ENCODE measurements around the gene KMT2E.

The KMT2E gene

DNA sequence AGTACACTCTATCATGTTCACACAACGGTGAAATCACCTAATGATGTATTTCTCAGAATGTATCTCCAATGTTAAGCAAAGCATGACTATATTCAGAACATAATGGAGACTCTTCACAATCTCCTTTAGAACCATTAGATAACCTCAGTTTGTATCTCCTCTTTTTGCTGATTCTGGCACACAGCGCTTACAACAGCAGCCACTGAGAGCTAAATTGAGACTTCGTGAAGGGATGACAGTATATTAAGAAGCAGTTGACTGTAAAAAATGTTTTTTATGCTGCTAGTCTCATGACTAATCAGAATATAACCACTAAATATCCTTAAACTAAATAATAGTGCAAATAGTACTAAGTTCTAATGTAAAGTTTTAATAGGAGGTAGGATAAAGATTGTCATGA is 46.9 kb downstream of the KMT2E start:
- DNase-seq (ENCODE audit: low read depth), result no peak
- TF ChIP-seq, protein P1, sequence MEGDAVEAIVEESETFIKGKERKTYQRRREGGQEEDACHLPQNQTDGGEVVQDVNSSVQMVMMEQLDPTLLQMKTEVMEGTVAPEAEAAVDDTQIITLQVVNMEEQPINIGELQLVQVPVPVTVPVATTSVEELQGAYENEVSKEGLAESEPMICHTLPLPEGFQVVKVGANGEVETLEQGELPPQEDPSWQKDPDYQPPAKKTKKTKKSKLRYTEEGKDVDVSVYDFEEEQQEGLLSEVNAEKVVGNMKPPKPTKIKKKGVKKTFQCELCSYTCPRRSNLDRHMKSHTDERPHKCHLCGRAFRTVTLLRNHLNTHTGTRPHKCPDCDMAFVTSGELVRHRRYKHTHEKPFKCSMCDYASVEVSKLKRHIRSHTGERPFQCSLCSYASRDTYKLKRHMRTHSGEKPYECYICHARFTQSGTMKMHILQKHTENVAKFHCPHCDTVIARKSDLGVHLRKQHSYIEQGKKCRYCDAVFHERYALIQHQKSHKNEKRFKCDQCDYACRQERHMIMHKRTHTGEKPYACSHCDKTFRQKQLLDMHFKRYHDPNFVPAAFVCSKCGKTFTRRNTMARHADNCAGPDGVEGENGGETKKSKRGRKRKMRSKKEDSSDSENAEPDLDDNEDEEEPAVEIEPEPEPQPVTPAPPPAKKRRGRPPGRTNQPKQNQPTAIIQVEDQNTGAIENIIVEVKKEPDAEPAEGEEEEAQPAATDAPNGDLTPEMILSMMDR (conservative IDR thresholded peaks at IDR 0.05; ENCODE audit: low read depth, low read length), result no peak
- H3K4me3 ChIP-seq (ENCODE audit: low read length), result no peak overlapping the region

DNA sequence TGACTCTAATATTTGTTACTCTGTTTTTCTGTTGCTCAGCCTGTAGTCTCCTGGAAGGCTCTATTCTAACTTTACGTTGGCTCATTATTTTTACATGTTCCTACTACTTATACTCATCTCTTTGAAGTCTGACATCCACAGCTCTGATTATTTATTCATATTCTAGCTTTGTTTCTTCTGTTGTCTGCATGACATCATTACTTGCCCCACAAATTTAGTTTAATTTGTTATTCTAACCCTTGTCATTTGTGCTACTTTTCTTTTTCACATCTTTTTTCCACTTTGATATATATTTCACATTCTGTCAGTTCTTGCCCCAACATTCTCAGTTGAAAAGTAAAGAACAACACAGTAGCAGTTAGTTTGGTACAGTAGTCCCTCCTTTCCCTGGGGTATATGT is 51.1 kb downstream of the KMT2E start:
- TF ChIP-seq, protein P1 (conservative IDR thresholded peaks at IDR 0.05; ENCODE audit: low read depth, low read length), result no peak
- no peak for DNase-seq (ENCODE audit: low read depth)
- no peak overlapping the region for H3K4me3 ChIP-seq (ENCODE audit: low read length)

GRCh38 chr7:105067691-105068090 is 53.7 kb downstream of the KMT2E start:
- no peak overlapping the region for H3K4me3 ChIP-seq (ENCODE audit: low read length)
- no peak for DNase-seq (ENCODE audit: low read depth)
- TF ChIP-seq, protein P1 (conservative IDR thresholded peaks at IDR 0.05; ENCODE audit: low read depth, low read length), result no peak

GRCh38 chr7:105068886-105069285 is 54.9 kb downstream of the KMT2E start:
- H3K4me3 ChIP-seq (ENCODE audit: low read length), result no peak overlapping the region
- DNase-seq (ENCODE audit: low read depth), result no peak
- TF ChIP-seq, protein P1 (conservative IDR thresholded peaks at IDR 0.05; ENCODE audit: low read depth, low read length), result no peak

GRCh38 chr7:105073143-105073542 is 59.1 kb downstream of the KMT2E start:
- TF ChIP-seq, protein P1 (conservative IDR thresholded peaks at IDR 0.05; ENCODE audit: low read depth, low read length), result no peak
- DNase-seq (ENCODE audit: low read depth), result no peak

GRCh38 chr7:105079348-105079747 is 65.3 kb downstream of the KMT2E start:
- no peak overlapping the region for H3K4me3 ChIP-seq (ENCODE audit: low read length)
- TF ChIP-seq, protein P1 (conservative IDR thresholded peaks at IDR 0.05; ENCODE audit: low read depth, low read length), result no peak
- no peak for DNase-seq (ENCODE audit: low read depth)

More at GRCh38 chr7:105073143-105073542, 59.1 kb downstream of the KMT2E start:
- no peak overlapping the region for H3K4me3 ChIP-seq (ENCODE audit: low read length)

DNA sequence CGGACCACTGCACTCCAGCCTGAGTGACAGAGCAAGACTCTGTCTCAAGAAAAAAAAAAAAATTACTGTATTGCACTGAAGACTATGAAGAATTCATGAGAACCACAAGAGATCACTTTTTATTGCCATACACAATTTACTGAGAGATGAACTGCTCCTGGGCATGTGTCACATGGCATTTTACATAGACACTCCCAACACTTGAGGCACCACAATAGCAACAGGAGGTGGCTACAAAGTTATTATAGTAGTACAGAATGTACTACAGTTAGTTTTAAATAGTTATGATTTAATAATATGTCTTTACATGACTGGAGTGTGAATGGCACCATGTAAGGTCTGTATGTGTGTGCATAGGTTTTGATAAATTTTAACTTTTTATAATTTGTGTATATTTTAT is 70.6 kb downstream of the KMT2E start:
- no peak for DNase-seq (ENCODE audit: low read depth)
- H3K4me3 ChIP-seq (ENCODE audit: low read length), result no peak overlapping the region
- TF ChIP-seq, protein P1 (conservative IDR thresholded peaks at IDR 0.05; ENCODE audit: low read depth, low read length), result no peak

Measured in retinal pigment epithelial cell (primary cell).